ENCODE data around the gene SMIM24.
"Not testable (repeated sequence)": the region's sequence is repeated elsewhere in the genome, so short reads cannot be mapped to it uniquely, and the experiment has no call there.

Gene SMIM24

DNA sequence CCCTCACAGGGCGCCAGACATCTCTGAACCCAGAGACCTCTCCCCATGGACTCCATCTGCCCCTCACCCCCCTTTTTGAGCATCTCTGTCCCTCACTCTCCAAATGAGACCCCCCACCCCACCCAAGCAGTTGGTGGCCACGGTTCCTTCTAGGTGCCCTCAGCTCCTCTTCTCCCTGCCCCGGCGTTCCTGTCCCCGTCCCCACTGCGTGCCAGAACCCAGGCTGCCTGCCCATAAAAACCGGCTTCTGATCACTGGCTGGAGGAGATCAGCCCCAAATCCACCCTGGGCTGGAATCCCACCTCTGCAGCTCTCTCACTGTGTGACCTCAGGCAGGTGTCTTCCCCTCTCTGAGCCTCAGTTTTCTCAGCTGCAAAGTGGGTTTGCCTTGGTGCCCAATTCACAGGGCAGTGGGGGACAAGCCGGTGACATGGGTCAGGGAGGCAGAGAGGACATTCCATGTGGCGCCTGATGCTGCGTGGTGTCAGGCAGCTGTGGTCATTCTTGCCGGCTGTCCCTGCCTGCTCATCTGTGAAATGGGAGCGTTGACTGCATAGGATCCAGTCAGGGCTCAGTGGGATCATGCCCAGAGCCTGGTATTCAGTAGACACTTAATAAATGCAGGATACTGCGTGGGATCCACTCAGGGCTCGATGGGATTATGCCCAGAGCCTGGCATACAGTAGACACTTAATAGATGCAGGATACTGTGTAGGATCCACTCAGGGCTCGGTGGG lies 25.5 kb downstream of the SMIM24 start:
- DNase-seq, result no peak

GRCh38 chr19:3453840-3454239 lies 26.5 kb downstream of the SMIM24 start:
- DNase-seq, result no peak

- not testable (repeated sequence) for DNase-seq
Measured at GRCh38 chr19:3452942-3453214, 27.4 kb downstream of the SMIM24 start.

- DNase-seq, result no peak
Measured at GRCh38 chr19:3452171-3452941, 28.0 kb downstream of the SMIM24 start.

DNA sequence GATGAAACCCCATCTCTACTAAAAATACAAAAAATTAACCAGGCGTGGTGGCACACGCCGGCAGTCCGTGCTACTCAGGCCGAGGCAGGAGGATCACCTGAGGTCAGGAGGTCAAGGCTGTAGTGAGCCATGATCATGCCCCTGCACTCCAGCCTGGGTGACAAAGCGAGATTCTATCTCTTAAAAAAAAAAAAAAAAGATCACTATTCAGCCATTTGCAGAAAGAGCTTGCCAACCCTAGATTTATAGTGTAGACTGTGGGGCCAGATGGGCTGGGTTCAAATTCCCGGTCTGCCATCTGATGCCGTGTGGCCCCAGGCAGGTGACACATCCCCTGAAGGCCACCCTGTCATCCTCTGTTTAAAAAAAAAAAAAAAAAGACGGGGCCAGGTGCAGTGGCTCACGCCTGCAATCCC lies 28.9 kb downstream of the SMIM24 start:
- DNase-seq, result no peak

GRCh38 chr19:3450796-3451411 lies 29.4 kb downstream of the SMIM24 start:
- peak; percentile 68 for DNase-seq

DNA sequence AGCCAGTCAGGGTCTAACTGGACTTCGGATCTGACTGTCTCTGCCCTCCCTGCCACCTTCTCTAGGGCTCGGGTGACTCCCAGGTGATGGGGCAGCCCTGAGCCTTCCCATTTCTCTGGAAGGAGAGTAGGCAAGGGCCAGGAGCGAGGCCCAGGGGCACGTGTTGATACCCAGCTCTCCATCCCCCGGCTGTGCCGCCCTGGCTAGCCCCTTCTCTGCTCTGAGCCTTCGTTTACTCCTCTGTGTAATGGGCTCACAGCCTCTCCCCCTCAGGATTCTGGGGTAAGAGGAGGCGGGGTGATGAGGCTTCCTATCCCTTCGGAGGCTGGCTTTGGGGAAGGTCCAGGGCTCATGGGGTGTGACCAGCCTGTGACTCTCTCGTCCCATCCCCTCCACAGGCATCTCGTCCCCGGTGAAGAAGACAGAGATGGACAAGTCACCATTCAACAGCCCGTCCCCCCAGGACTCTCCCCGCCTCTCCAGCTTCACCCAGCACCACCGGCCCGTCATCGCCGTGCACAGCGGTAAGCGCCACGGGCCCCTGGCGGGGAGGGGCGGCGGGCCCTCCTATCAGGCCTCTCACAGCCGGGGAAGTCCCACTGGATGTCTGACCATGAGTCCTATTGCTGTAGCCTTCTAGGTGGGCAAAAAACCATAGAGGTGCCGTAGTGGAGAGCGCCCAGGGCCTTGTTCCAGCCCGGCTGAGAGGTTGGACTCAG lies 31.6 kb downstream of the SMIM24 start:
- DNase-seq, result no peak

GRCh38 chr19:3446657-3447056 lies 33.7 kb downstream of the SMIM24 start:
- DNase-seq, result not testable (repeated sequence)

GRCh38 chr19:3444695-3445234 lies 35.6 kb downstream of the SMIM24 start:
- no peak for DNase-seq

- DNase-seq, result no peak
Measured at GRCh38 chr19:3443840-3444694, 36.3 kb downstream of the SMIM24 start.

- DNase-seq, result no peak
Measured at GRCh38 chr19:3442487-3443071, 37.7 kb downstream of the SMIM24 start.

GRCh38 chr19:3441986-3442329 lies 38.4 kb downstream of the SMIM24 start:
- no peak for DNase-seq

DNA sequence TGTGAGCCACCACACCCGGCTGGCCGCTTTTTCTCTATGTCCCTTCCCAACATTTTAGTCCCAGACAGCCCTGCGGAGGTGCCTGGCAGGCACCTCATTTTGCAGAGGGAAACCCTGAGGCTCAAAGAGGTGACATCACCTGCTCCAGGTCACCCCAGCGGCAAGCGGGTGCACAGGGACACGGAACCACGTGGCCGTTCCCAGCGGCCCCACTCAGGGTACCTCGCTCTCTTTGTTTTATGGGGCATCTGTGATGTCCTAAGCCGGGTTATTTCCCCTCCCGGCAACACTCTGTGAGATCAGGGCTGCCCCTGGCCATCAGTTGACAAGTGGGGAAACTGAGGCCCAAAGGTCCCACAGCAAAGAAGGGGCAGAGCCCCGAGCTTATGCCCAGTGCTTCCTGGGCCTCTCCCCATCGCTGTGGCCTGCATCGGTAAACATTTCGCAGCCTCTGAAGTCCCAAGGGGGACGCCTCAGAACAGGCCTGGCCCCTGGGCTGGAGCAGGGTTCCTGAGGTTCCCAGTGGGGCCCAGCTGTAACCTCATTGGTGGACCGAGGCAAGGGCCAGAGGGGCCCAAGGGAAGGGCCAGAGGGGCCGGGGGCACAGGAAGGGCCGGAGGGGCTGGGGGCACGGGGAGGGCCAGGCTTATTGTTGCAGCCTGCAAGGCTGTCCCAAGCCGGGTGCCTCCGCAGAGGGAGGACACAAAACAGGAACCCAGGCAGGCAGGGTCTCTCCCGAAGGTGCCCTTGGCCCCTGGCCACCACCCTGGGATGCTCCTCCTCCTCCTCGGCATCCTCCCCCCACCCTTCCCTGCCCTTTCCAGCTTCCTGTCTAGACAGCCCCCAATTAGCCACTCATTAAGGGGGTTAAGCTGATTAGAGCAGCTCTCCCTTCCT lies 39.0 kb downstream of the SMIM24 start:
- no peak for DNase-seq

- peak; percentile 84 for DNase-seq
Measured at GRCh38 chr19:3440082-3440481, 40.2 kb downstream of the SMIM24 start.

DNA sequence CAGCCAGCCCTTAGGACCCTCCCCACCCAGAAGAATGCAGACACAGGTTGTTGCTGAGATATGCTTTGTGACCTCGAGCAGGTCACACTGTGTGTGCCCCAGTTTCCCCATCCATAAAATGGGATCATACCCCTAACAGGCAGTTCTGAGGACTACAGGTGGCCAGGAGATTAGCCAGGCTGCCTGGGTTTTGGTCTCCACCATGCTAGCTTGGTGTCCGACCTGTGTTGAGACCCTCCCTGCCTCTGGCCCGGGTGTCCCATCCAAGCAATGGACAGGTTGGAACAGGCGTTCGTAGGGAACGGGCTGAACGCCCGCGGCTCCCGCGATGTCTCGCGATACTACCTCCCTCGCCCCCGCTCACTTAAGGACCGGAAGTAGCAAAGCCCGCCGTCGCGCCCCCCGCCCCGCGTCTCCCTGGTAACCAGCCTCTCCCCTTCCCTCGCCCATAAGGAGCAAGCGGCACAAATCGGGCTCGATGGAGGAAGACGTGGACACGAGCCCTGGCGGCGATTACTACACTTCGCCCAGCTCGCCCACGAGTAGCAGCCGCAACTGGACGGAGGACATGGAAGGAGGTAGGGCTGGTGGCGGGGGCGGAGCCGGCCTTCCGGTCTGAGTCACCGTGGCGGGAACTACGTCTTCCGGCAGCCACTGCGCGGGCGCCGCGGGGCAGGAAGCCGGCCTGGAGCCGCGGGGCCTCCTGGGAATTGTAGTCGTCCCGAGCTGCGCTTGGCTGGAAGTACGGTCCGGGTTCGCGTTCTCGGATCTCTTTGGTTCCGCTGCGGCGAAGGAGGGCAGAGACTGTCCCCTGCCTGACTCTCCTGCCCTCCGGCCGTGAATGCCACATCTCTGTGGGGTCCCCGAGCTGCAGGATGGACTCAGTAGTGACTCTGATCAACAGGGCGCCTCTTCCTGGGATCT lies 45.4 kb downstream of the SMIM24 start:
- DNase-seq, result peak; percentile 97

DNA sequence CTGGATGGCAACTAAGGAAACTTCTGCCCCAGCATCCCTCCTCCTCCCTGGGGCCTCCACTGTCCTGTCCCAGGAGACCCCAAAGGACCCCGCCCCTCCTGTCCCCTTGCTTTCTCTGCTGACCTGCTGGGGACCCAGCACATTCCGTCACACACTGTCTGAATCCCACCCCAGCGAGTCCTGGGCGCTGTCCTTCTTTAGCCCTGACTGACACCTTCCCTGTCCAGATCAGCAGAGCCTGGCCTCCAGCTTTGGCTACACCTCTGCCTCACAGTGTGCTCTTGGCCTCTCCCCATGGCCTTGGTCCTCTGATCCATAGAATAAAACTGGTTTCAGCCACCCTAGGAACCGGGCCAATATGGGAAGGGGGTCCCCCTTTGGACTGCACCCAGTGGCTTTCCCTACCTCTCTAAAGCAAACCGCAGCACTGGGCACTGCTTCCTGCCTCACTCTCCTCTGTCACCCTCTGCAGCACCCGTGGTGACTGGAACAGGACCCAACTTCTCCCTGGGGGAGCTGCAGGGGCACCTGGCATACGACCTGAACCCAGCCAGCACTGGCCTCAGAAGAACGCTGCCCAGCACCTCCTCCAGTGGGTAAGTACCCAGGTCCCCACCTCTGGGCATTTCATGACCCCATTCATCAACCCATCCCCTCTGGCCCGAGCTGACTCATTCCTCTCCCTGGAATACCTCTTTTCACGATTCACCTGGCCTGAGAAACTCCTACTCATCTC lies 46.4 kb downstream of the SMIM24 start:
- no peak for DNase-seq

- DNase-seq, result no peak
Measured at GRCh38 chr19:3433313-3433712, 47.0 kb downstream of the SMIM24 start.

DNA sequence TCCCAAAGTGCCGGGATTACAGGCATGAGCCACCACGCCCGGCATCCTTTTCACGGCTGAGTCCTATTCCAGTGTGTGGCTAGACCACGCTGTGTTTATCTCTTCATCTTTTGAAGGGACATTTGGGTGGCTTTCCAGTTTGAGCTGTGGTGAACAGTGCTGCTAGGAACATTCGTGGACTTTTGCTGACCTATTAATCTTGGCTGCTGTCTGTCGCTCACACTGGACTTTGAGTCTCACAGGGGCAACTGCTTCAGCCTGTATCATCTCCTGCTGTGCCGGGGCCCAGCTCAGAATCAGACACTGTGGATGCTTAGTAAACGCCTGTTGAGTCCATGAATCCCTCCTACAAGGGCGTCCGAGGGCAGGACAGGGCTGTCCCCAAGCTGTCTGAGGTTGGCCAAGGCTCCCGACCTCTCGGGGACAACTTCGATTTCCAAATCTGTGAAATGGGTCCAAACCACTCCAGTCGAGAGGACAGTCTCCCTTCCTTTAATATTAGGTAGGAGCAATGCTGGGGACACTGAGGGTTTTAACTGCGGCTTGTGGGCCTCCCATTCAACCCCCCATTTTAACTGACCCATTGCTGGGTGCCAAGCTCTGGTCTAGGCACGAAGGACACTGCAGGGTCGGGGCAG lies 48.4 kb downstream of the SMIM24 start:
- no peak for DNase-seq

GRCh38 chr19:3430366-3430680 lies 50.0 kb downstream of the SMIM24 start:
- not testable (repeated sequence) for DNase-seq

Measured in hematopoietic multipotent progenitor cell treated with erythropoietin and hydrocortisone succinate and interleukin-3 and kit ligand, for 6 days (in vitro differentiated cells).